Activated CD4-positive, alpha-beta T cell treated with anti-CD3 and anti-CD28 coated beads for 36 hours (primary cell): ENCODE measurements around the gene CELF5. TPM values are rescaled to one million over a fixed set of nuclear protein-coding genes. Genes with fewer than 3 reads are reported as not detected.

Experiments
- ATAC-seq: fragments of 200-7000 bp; cut with Tn5 transposase; one replicate; pipeline ENCODE4 v1.10.0; 2021; ENCODE audit warnings: mild to moderate bottlenecking, moderate library complexity
- CTCF ChIA-PET: fragments of 350-600 bp; sonication (Branson Sonifier 250); formaldehyde crosslinking; loops from one replicate; lab custom pipeline; 2021; ENCODE audit warnings: antibody characterized with exemption; lab: Charles Lee
- POLR2A ChIA-PET: fragments of 350-600 bp; sonication (Branson Sonifier 250); formaldehyde crosslinking; loops from one replicate; lab custom pipeline; 2021; ENCODE audit warnings: antibody characterized with exemption, inconsistent platforms; lab: Charles Lee
- DNase-seq: peaks from one replicate; pipeline ENCODE4 v3.0.0-alpha.2; 2020
- H3K27ac Mint-ChIP-seq: one replicate; pipeline ENCODE4 v1.8.0; 2021; ENCODE audit warnings: mixed read lengths
- H3K27me3 Mint-ChIP-seq: one replicate; pipeline ENCODE4 v1.8.0; 2021; ENCODE audit warnings: mixed read lengths
- H3K36me3 Mint-ChIP-seq: one replicate; pipeline ENCODE4 v1.8.0; 2021; ENCODE audit warnings: low read depth, mixed read lengths
- H3K4me1 Mint-ChIP-seq: one replicate; pipeline ENCODE4 v1.8.0; 2021; ENCODE audit warnings: mixed read lengths
- H3K4me3 Mint-ChIP-seq: one replicate; pipeline ENCODE4 v1.8.0; 2021; ENCODE audit warnings: mild to moderate bottlenecking, moderate library complexity, mixed read lengths
- H3K9me3 Mint-ChIP-seq: one replicate; pipeline ENCODE4 v1.8.0; 2021; ENCODE audit warnings: low read depth, mixed read lengths
- intact Hi-C, 2 experiments: fragments of 100-400 bp; cut with DNase I in 1 of 2; cut with micrococcal nuclease in 1 of 2; formaldehyde crosslinking; loops; one replicate each; pipeline versions ENCODE4 v1.14.2 to v1.15.1; 2022 to 2024; cut with DNase I, micrococcal nuclease
- total RNA-seq, 2 experiments: library from RNA; stranded (reverse); gene quantifications; one replicate each; pipeline ENCODE4 v1.2.3, GENCODE V29; 2021

CELF5 gene
- total RNA-seq, 2 experiments from 2014 or later = 0.18 to 0.21 TPM

GRCh38 chr19:3192228-3192635 lies 32.2 kb upstream of the CELF5 start:
- H3K27ac Mint-ChIP-seq = no peak overlapping the region
- H3K4me3 Mint-ChIP-seq = no peak overlapping the region
- CTCF ChIA-PET = no interaction called here
- no peaks in the 10 kb centered on the region for H3K9me3 Mint-ChIP-seq
- ATAC-seq = no peak
- POLR2A ChIA-PET = no interaction called here
- peaks cover 23% of the 10 kb centered on the region for H3K36me3 Mint-ChIP-seq
- H3K4me1 Mint-ChIP-seq = peaks cover 25% of the 10 kb centered on the region
- H3K27me3 Mint-ChIP-seq = no peaks in the 10 kb centered on the region
- intact Hi-C loops = no loop called here
- no peak for DNase-seq

GRCh38 chr19:3192684-3193083 lies 31.8 kb upstream of the CELF5 start:
- Mint-ChIP-seq H3K27ac (no peak overlapping the region), H3K9me3 (no peaks in the 10 kb centered on the region), H3K4me3 (no peak overlapping the region), H3K4me1 (peaks cover 21% of the 10 kb centered on the region), H3K36me3 (peaks cover 22% of the 10 kb centered on the region), H3K27me3 (no peaks in the 10 kb centered on the region)
- CTCF ChIA-PET = no interaction called here
- POLR2A ChIA-PET = no interaction called here
- intact Hi-C loops = no loop called here
- DNase-seq (no peak), ATAC-seq (no peak)

DNA sequence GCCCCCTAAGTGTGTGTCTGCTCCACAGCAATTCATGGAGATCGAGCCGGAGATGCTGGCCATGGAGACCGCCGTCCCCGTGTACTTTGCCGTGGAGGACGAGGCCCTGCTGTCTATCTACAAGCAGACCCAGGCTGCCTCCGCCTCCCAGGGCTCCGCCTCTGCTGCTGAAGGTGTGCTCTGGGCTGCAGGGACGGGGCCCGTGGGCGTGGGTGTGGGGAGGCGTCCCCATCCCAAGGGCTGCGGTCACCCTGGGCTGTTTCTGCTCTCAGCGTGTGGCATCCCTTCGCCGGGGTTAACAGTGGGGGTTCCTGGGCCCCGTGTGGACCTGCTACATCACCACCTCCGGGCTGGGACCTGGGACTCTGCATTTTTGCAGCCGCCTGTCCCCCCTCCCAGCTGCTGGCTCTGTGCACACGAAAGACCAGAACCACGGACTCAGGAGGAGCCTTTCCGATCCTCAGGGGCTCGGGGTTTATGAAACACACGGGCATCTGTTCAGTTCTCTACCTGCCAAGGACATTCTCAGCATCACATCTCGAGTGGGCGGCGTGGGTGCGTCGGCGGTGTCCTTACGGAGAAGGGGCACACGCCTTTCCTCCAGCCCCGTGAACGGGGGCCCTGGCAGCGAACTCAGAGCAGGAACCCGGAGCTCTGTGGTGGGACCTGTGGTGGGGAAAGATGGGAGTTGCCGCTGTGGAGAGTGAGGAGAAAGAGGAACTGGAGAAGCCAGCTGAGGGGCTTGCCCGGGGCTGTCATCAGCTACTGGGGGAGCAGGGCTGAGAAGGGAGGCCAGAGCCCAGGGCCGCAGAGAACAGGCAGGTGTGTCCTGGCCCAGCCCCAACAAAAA lies 31.0 kb upstream of the CELF5 start:
- H3K9me3 Mint-ChIP-seq = no peaks in the 10 kb centered on the region
- CTCF ChIA-PET = interaction anchor here (0.6 kb wide), 1 partner anchor 49 kb away, joined by 3 read pairs; no protein-coding TSS in a partner anchor
- peaks cover 18% of the 10 kb centered on the region for H3K36me3 Mint-ChIP-seq
- H3K4me3 Mint-ChIP-seq = no peak overlapping the region
- intact Hi-C loops = no loop called here
- H3K4me1 Mint-ChIP-seq = peaks cover 13% of the 10 kb centered on the region
- no peak for DNase-seq
- H3K27ac Mint-ChIP-seq = no peak overlapping the region
- ATAC-seq = no peak
- H3K27me3 Mint-ChIP-seq = no peaks in the 10 kb centered on the region
- POLR2A ChIA-PET = no interaction called here

DNA sequence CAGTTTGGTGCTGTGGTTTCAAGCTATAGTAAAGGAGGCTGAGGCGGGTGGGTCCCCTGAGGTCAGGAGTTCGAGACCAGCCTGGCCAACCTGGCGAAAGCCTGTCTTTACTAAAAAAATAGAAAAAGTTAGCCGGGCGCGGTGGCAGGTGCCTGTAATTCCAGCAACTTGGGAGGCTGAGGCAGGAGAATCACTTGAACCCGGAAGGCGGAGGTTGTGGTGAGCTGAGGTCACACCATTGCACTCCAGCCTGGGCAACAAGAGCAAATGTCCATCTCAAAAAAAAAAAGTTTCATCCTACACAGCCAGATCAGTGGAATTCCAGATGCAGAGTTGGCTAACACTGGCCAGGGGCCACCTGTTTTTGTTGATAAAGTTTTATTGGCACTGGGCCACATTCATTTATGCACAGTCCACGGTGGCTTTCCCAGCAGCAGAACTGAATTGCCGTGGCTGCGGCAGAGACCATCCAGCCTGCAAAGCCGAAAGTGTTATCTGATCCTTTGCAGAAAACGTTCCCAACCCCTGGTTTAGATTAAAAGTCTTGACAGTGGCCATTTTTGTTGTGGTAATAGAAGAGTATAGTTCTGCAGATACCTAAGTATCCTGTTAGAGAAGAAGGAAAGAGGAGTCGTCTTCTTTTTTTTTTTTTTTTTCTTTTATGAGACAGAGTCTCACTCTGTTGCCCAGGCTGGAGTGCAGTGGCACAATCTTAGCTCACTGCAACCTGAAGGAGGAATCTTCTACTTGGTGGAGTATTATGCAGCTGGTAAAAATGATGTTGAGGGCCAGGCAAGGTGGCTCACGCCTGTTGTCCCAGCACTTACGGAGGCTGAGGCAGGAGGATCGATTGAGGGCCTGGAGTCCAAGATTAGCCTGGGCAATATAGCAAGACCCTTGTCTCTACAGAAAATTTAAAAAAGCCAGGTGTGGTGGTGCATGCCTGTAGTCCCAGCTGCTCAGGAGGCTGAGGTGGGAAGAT lies 30.1 kb upstream of the CELF5 start:
- H3K36me3 Mint-ChIP-seq = peaks cover 15% of the 10 kb centered on the region
- no peak overlapping the region for H3K27ac Mint-ChIP-seq
- no peak overlapping the region for H3K4me3 Mint-ChIP-seq
- no peak for ATAC-seq
- DNase-seq = no peak
- H3K27me3 Mint-ChIP-seq = no peaks in the 10 kb centered on the region
- no peaks in the 10 kb centered on the region for H3K9me3 Mint-ChIP-seq
- CTCF ChIA-PET = interaction anchor here (0.6 kb wide), 2 partner anchors 39 to 394 kb away, joined by 3 read pairs; no protein-coding TSS in a partner anchor
- H3K4me1 Mint-ChIP-seq = peaks cover 4% of the 10 kb centered on the region
- POLR2A ChIA-PET = no interaction called here
- intact Hi-C loops = no loop called here

GRCh38 chr19:3196064-3196932 lies 28.2 kb upstream of the CELF5 start:
- ChIA-PET CTCF (interaction anchor here (0.6 kb wide), 1 partner anchor 36 kb away, joined by 3 read pairs; no protein-coding TSS in a partner anchor), POLR2A (interaction anchor here (0.7 kb wide), 1 partner anchor 141 kb away, joined by 3 read pairs; no protein-coding TSS in a partner anchor)
- Mint-ChIP-seq H3K9me3 (no peaks in the 10 kb centered on the region), H3K4me1 (no peaks in the 10 kb centered on the region), H3K36me3 (peaks cover 14% of the 10 kb centered on the region), H3K27ac (no peak overlapping the region), H3K27me3 (no peaks in the 10 kb centered on the region), H3K4me3 (no peak overlapping the region)
- DNase-seq (no peak), ATAC-seq (no peak)
- intact Hi-C loops = no loop called here

GRCh38 chr19:3196933-3197205 lies 27.6 kb upstream of the CELF5 start:
- ChIA-PET POLR2A (no interaction called here), CTCF (no interaction called here)
- H3K27me3 Mint-ChIP-seq = no peaks in the 10 kb centered on the region
- H3K9me3 Mint-ChIP-seq = no peaks in the 10 kb centered on the region
- no peak overlapping the region for H3K27ac Mint-ChIP-seq
- H3K4me3 Mint-ChIP-seq = no peak overlapping the region
- ATAC-seq (no peak), DNase-seq (no peak)
- intact Hi-C loops = no loop called here
- H3K36me3 Mint-ChIP-seq = peaks cover 14% of the 10 kb centered on the region
- H3K4me1 Mint-ChIP-seq = no peaks in the 10 kb centered on the region

GRCh38 chr19:3198901-3199700 lies 25.4 kb upstream of the CELF5 start:
- ChIA-PET CTCF (interaction anchor here (0.6 kb wide), 1 partner anchor 11 kb away, joined by 3 read pairs; no protein-coding TSS in a partner anchor), POLR2A (no interaction called here)
- H3K9me3 Mint-ChIP-seq = no peaks in the 10 kb centered on the region
- intact Hi-C loops = no loop called here
- H3K4me1 Mint-ChIP-seq = no peaks in the 10 kb centered on the region
- ATAC-seq = no peak
- no peak for DNase-seq
- no peak overlapping the region for H3K27ac Mint-ChIP-seq
- peaks cover 10% of the 10 kb centered on the region for H3K36me3 Mint-ChIP-seq
- H3K4me3 Mint-ChIP-seq = no peak overlapping the region
- no peaks in the 10 kb centered on the region for H3K27me3 Mint-ChIP-seq

- ATAC-seq = no peak
- intact Hi-C loops = no loop called here
- POLR2A ChIA-PET = no interaction called here
- H3K9me3 Mint-ChIP-seq = no peaks in the 10 kb centered on the region
- peaks cover 2% of the 10 kb centered on the region for H3K36me3 Mint-ChIP-seq
- no peaks in the 10 kb centered on the region for H3K27me3 Mint-ChIP-seq
- no peaks in the 10 kb centered on the region for H3K4me1 Mint-ChIP-seq
- H3K27ac Mint-ChIP-seq = no peak overlapping the region
- CTCF ChIA-PET = interaction anchor here (0.7 kb wide), 1 partner anchor 1348 kb away, joined by 3 read pairs; no protein-coding TSS in a partner anchor
- H3K4me3 Mint-ChIP-seq = no peak overlapping the region
- DNase-seq = no peak
These were observed 23.3 kb upstream of the CELF5 start for GRCh38 chr19:3201072-3201700.

GRCh38 chr19:3201911-3202310 lies 22.6 kb upstream of the CELF5 start:
- POLR2A ChIA-PET = no interaction called here
- peaks cover 2% of the 10 kb centered on the region for H3K36me3 Mint-ChIP-seq
- no peak overlapping the region for H3K4me3 Mint-ChIP-seq
- intact Hi-C loops = no loop called here
- CTCF ChIA-PET = no interaction called here
- ATAC-seq = no peak
- H3K27me3 Mint-ChIP-seq = no peaks in the 10 kb centered on the region
- no peaks in the 10 kb centered on the region for H3K4me1 Mint-ChIP-seq
- no peak overlapping the region for H3K27ac Mint-ChIP-seq
- no peak for DNase-seq
- no peaks in the 10 kb centered on the region for H3K9me3 Mint-ChIP-seq

DNA sequence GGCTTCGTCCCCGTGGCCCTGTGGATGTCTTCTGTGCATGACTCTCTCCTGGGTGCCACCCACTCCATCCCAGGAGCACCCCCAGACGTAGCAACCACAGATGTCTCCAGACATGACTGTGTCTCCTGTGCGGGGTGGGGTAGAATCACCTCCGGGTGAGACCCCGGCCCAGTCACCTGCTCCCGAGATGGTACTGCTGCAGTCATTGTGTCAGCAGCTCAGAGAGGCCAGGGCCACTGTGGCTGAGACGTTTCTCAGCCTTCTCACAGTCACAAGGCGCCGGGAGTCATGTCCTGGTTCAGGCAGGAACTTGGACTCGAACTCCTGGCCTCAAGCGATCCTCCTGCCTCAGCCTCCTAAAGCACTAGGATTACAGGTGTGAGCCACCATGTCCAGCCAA lies 22.1 kb upstream of the CELF5 start:
- no peaks in the 10 kb centered on the region for H3K4me1 Mint-ChIP-seq
- H3K27me3 Mint-ChIP-seq = no peaks in the 10 kb centered on the region
- ChIA-PET POLR2A (no interaction called here), CTCF (no interaction called here)
- no peak overlapping the region for H3K27ac Mint-ChIP-seq
- DNase-seq (no peak), ATAC-seq (no peak)
- H3K4me3 Mint-ChIP-seq = no peak overlapping the region
- H3K36me3 Mint-ChIP-seq = peaks cover 2% of the 10 kb centered on the region
- intact Hi-C loops = no loop called here
- no peaks in the 10 kb centered on the region for H3K9me3 Mint-ChIP-seq
